Stimulated activated effector memory CD8-positive, alpha-beta T cell treated with anti-CD3 and anti-CD28 coated beads, Interleukin-12 subunit alpha, Interleukin-12 subunit beta, amount 100 ng/mL, for 72 hours (primary cell): ENCODE data around the gene FAM50A.

Experiments
- ATAC-seq: fragments of 150-1000 bp; cut with Tn5 transposase; 2 replicates; pipeline ENCODE4 v1.10.0; 2021
- DNase-seq, 2 donors: peaks; one replicate each; pipeline ENCODE4 v3.0.0; 2021 to 2022; ENCODE audit warnings: low spot score in 2 of 2
- H3K27ac Mint-ChIP-seq: one replicate; pipeline ENCODE4 v1.8.0; 2022; ENCODE audit warnings: mild to moderate bottlenecking, mixed read lengths
- H3K36me3 Mint-ChIP-seq: one replicate; pipeline ENCODE4 v1.8.0; 2022; ENCODE audit warnings: mild to moderate bottlenecking, mixed read lengths
- H3K4me1 Mint-ChIP-seq: one replicate; pipeline ENCODE4 v1.8.0; 2022; ENCODE audit warnings: mixed read lengths
- H3K4me3 Mint-ChIP-seq: one replicate; pipeline ENCODE4 v1.8.0; 2022; ENCODE audit warnings: mild to moderate bottlenecking, mixed read lengths
- H3K9me3 Mint-ChIP-seq: one replicate; pipeline ENCODE4 v1.8.0; 2022; ENCODE audit warnings: mixed read lengths

FAM50A gene

DNA sequence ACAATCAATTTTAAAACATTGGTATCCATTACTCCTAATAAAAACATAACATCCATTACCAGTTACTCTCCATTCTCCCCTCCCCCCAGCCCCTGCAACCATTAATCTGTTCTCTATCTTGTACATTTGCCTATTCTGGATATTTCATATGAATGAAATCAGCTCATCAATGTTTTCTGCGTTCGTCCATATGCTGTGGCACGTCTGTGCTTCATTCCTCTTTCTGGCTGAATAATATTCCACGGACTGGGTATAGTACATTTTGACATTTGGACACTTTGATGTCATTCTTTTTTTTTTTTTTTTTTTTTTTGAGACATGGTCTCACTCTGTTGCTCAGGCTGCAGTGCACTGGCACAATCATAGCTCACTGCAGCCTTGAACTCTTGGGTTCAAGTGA lies 40.1 kb upstream of the FAM50A start:
- Mint-ChIP-seq H3K4me3 (no peak overlapping the region), H3K9me3 (no peaks in the 10 kb centered on the region), H3K4me1 (peaks cover 19% of the 10 kb centered on the region), H3K36me3 (peaks cover 30% of the 10 kb centered on the region), H3K27ac (no peak overlapping the region)
- ATAC-seq: no peak
- no peak for DNase-seq

GRCh38 chrX:154404625-154405192 lies 39.2 kb upstream of the FAM50A start:
- H3K36me3 Mint-ChIP-seq: peaks cover 25% of the 10 kb centered on the region

DNA sequence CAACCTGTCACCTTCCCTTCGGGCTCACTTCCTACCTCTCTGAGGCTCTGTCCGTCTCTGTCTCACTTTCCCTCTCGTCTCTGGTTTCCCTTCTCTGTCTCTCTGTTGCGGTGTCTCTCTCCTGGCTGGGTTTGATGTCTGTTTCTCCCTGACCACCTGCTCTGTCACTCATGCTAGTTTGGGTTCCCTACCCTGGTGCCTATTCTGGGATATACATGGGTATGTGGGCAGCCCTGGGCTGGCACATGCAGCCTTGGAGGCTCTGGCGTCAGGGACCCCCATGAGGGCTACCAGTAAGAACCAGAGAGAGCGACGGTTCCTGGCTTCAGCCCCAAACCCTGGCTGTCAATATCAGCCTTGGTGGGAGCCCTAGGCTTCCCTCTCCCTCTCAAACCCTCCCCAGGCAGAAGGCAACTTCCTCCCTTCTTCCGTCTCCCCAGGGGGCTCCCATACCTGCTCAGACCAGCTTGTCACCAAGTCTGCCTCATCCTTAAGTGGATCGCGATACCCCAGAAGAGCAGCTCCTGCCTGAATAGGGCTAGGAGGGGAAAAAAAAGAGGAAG lies 35.2 kb upstream of the FAM50A start:
- ATAC-seq (no peak), DNase-seq (no peak)
- peak overlapping the region; percentile 56 for H3K4me3 Mint-ChIP-seq
- peaks cover 19% of the 10 kb centered on the region for H3K36me3 Mint-ChIP-seq
- no peaks in the 10 kb centered on the region for H3K9me3 Mint-ChIP-seq
- H3K4me1 Mint-ChIP-seq: peaks cover 14% of the 10 kb centered on the region
- peak overlapping the region; percentile 74 for H3K27ac Mint-ChIP-seq

More at GRCh38 chrX:154404625-154405192, 39.2 kb upstream of the FAM50A start:
- peaks cover 11% of the 10 kb centered on the region for H3K4me1 Mint-ChIP-seq
- no peak for DNase-seq
- no peak for ATAC-seq
- no peak overlapping the region for H3K4me3 Mint-ChIP-seq
- no peak overlapping the region for H3K27ac Mint-ChIP-seq
- no peaks in the 10 kb centered on the region for H3K9me3 Mint-ChIP-seq

DNA sequence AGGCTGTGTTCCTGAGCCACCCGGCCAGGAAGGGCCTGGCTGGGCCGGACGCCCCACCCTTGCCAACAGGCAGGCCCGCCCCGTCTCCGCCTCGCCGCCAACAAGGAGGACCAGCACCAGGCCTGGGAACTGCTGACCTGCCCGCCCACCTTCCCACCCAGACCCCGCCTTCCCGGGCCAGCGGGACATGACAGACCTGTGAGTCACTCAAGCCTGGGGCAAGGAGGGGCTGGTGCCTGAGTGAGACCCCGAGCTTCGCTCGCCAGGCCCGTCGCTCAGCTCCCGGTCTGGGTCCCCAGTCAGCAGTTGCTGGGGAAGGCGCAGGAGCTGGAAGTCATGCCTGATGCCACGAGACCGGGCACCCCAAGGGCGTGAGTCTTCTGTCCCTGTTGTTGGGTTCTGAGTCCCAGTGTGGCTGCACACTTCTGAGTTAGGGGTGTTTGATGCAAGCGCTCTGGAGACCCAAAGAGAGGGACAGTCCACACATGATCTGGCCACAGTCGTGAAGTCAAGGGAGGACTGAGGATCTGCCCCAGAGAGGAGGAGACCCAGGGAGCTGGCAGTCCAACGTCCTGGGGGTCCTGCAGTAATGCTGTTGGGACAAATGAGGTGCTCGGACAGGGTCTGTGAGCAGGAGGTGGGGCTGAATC lies 34.6 kb upstream of the FAM50A start, which contains the start of gene DNASE1L1:
TSS of gene DNASE1L1 (minus strand) at position 33 of the 650 bp plus-strand sequence. CDS start 3,686 bp downstream, outside the sequence.
- peak within 1 kb of the TSS; percentile 56 for H3K4me3 Mint-ChIP-seq
- H3K36me3 Mint-ChIP-seq: peaks cover 22% of the 10 kb centered on the region
- DNase-seq: no peak
- H3K27ac Mint-ChIP-seq: peak within 1 kb of the TSS; percentile 74
- H3K4me1 Mint-ChIP-seq: peaks cover 14% of the 10 kb centered on the region
- peak; percentile 23 for ATAC-seq
- no peaks in the 10 kb centered on the region for H3K9me3 Mint-ChIP-seq

GRCh38 chrX:154411981-154412340 lies 32.0 kb upstream of the FAM50A start:
- DNase-seq (peak in 1 of 2 donors; percentile 72), ATAC-seq (peak; percentile 85)
- Mint-ChIP-seq H3K9me3 (no peaks in the 10 kb centered on the region), H3K4me3 (peak overlapping the region; percentile 82), H3K27ac (peak overlapping the region; percentile 86), H3K4me1 (peaks cover 14% of the 10 kb centered on the region), H3K36me3 (peaks cover 38% of the 10 kb centered on the region)

- Mint-ChIP-seq H3K27ac (peak overlapping the region; percentile 86), H3K4me1 (peaks cover 14% of the 10 kb centered on the region), H3K36me3 (peaks cover 38% of the 10 kb centered on the region), H3K9me3 (no peaks in the 10 kb centered on the region), H3K4me3 (peak overlapping the region; percentile 82)
- no peak for DNase-seq
- ATAC-seq: peak; percentile 47
Measured at GRCh38 chrX:154412468-154412867, 31.5 kb upstream of the FAM50A start.

- Mint-ChIP-seq H3K9me3 (no peaks in the 10 kb centered on the region), H3K36me3 (peaks cover 38% of the 10 kb centered on the region), H3K4me3 (peak overlapping the region; percentile 82), H3K4me1 (peaks cover 14% of the 10 kb centered on the region), H3K27ac (peak overlapping the region; percentile 86)
- DNase-seq: no peak
- ATAC-seq: no peak
Measured at GRCh38 chrX:154413142-154413541, 30.8 kb upstream of the FAM50A start.

- H3K36me3 Mint-ChIP-seq: peaks cover 25% of the 10 kb centered on the region
- H3K4me1 Mint-ChIP-seq: peaks cover 6% of the 10 kb centered on the region
- no peak overlapping the region for H3K27ac Mint-ChIP-seq
- ATAC-seq (no peak), DNase-seq (no peak)
- H3K4me3 Mint-ChIP-seq: no peak overlapping the region
- no peaks in the 10 kb centered on the region for H3K9me3 Mint-ChIP-seq
Measured at GRCh38 chrX:154417157-154417556, 26.8 kb upstream of the FAM50A start.

GRCh38 chrX:154419189-154419588 lies 24.8 kb upstream of the FAM50A start:
- DNase-seq: no peak
- no peak for ATAC-seq
- no peaks in the 10 kb centered on the region for H3K4me1 Mint-ChIP-seq
- no peak overlapping the region for H3K4me3 Mint-ChIP-seq
- H3K9me3 Mint-ChIP-seq: no peaks in the 10 kb centered on the region
- peak overlapping the region; percentile 54 for H3K27ac Mint-ChIP-seq
- peaks cover 16% of the 10 kb centered on the region for H3K36me3 Mint-ChIP-seq

- peaks cover 16% of the 10 kb centered on the region for H3K36me3 Mint-ChIP-seq
- no peaks in the 10 kb centered on the region for H3K4me1 Mint-ChIP-seq
- H3K4me3 Mint-ChIP-seq: no peak overlapping the region
- DNase-seq (no peak), ATAC-seq (no peak)
- H3K27ac Mint-ChIP-seq: peak overlapping the region; percentile 23
- H3K9me3 Mint-ChIP-seq: no peaks in the 10 kb centered on the region
Measured at GRCh38 chrX:154419688-154420401, 24.1 kb upstream of the FAM50A start.

DNA sequence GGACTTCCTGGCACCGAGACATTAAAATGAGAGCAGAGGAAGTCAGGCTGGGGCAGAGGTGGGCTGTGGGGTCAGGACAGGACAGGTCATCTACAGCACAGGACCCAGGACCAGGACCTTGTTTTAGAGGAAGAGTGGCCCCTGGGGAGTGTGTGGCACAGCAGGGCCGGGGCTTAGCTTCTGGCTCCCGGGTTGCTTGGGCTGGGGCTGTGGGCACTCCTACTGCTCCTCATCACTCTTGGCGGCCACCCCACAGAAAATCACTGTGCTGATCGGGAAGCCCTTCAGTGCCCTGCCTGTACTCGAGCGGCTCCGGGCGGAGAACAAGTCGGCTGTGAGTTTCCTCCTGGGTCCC lies 23.6 kb upstream of the FAM50A start:
- Mint-ChIP-seq H3K4me3 (no peak overlapping the region), H3K9me3 (no peaks in the 10 kb centered on the region), H3K4me1 (no peaks in the 10 kb centered on the region), H3K27ac (peak overlapping the region; percentile 23), H3K36me3 (peaks cover 11% of the 10 kb centered on the region)
- ATAC-seq (no peak), DNase-seq (no peak)

- H3K27ac Mint-ChIP-seq: no peak overlapping the region
- H3K9me3 Mint-ChIP-seq: no peaks in the 10 kb centered on the region
- DNase-seq: no peak
- no peak for ATAC-seq
- H3K4me3 Mint-ChIP-seq: peak overlapping the region; percentile 77
- peaks cover 19% of the 10 kb centered on the region for H3K36me3 Mint-ChIP-seq
- peaks cover 29% of the 10 kb centered on the region for H3K4me1 Mint-ChIP-seq
Measured at GRCh38 chrX:154426916-154427770, 16.8 kb upstream of the FAM50A start.

GRCh38 chrX:154428176-154429171 lies 15.5 kb upstream of the FAM50A start, which contains the start of gene ATP6AP1:
TSS of gene ATP6AP1 (plus strand) at chrX:154428677. CDS start at chrX:154428693, 16 bp downstream.
- Mint-ChIP-seq H3K36me3 (peaks cover 24% of the 10 kb centered on the region), H3K4me3 (peak within 1 kb of the TSS; percentile 77)

GRCh38 chrX:154429711-154430110 lies 14.2 kb upstream of the FAM50A start:
- H3K4me3 Mint-ChIP-seq: peak overlapping the region; percentile 77
- no peaks in the 10 kb centered on the region for H3K9me3 Mint-ChIP-seq
- peak overlapping the region; percentile 93 for H3K27ac Mint-ChIP-seq
- DNase-seq (no peak), ATAC-seq (peak; percentile 61)
- peaks cover 26% of the 10 kb centered on the region for H3K36me3 Mint-ChIP-seq
- H3K4me1 Mint-ChIP-seq: peaks cover 29% of the 10 kb centered on the region

More at GRCh38 chrX:154428176-154429171, 15.5 kb upstream of the FAM50A start, which contains the start of gene ATP6AP1:
- H3K27ac Mint-ChIP-seq: peak within 1 kb of the TSS; percentile 93
- H3K9me3 Mint-ChIP-seq: no peaks in the 10 kb centered on the region
- H3K4me1 Mint-ChIP-seq: peaks cover 29% of the 10 kb centered on the region
- DNase-seq: peak; percentile 73 to 88
- ATAC-seq: peak; percentile 99
